ENCODE measurements around the gene C1orf159. TPM values are rescaled to one million over a fixed set of nuclear protein-coding genes. Genes with fewer than 3 reads are reported as not detected.

The C1orf159 gene
- total RNA-seq, 2 experiments from 2014 or later, result 11.1 to 11.3 TPM

DNA sequence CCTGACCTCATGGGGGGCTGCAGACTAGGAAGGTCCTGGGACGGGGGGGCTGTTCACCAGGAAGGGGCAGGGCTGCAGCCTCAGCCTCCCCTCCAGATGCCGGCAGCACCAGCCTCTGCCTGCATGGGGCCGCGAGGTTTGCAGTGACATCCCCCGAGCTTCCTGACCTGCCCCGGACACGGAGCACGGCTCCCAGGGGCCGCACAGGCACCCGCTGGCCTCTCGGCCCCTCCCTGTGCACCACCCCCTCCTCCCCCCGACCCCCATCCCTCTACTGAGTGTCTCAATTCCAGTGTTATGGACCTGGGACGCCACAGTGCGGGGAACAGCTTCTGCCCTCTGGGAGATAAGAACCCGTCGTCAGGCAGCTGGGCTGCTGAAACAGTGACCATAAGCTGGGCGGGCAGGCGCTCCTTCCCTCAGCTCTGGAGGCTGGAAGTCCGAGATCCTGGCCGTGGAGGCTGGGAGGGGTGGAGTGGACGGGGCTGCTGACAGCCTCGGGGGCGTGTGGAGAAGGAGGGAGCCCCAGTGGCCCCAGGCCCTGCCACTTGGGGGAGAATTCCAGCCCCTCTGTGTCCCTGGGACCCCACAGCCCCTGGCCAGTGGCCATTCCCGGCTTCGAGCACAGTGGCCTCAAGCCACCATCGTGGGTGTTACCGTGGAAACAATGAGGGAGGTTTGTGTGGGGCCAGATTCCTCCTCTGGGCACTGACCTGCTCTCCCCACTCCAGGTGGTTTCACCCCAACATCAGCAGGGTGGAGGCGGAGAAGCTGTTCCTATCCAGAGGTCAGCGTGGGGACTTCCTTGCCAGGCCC lies 53.3 kb downstream of the C1orf159 start:
- Mint-ChIP-seq H3K4me3 (no peak overlapping the region), H3K9me3 (no peaks in the 10 kb centered on the region), H3K4me1 (ENCODE audit: low read depth) (peaks cover 4% of the 10 kb centered on the region), H3K27ac (no peak overlapping the region), H3K36me3 (ENCODE audit: low read depth) (no peaks in the 10 kb centered on the region), H3K27me3 (peaks cover 38% of the 10 kb centered on the region)
- Histone ChIP-seq H3K27ac (ENCODE audit: low read depth in 1 of 2, low read length in 2 of 2) (no peak overlapping the region), H3K36me3 (ENCODE audit: insufficient read depth, low read length) (no peaks in the 10 kb centered on the region), H3K9me3 (ENCODE audit: control insufficient read depth in 1 of 2, insufficient read depth in 1 of 2, low read length in 2 of 2) (peaks cover 0 to 47% of the 10 kb centered on the region in 2 experiments), H3K4me1 (ENCODE audit: insufficient read depth, low read length) (peaks cover 41% of the 10 kb centered on the region), H3K4me3 (ENCODE audit: low read length) (no peak overlapping the region), H3K27me3 (ENCODE audit: control insufficient read depth in 1 of 2, insufficient read depth in 2 of 2, low read length in 2 of 2) (peaks cover 47 to 52% of the 10 kb centered on the region in 2 experiments)
- ATAC-seq (ENCODE audit: poor library complexity) (no peak), DNase-seq (no peak)
- ChIA-PET CTCF (interaction anchor here (0.8 kb wide), 1 partner anchor 78 kb away, joined by 3 read pairs; no protein-coding TSS in a partner anchor), POLR2A (no interaction called here)
- intact Hi-C loops (cut with DNase I, micrococcal nuclease), result loop anchor here (1.0 to 10.0 kb wide), 3 partner anchors 30 to 158 kb away; no protein-coding TSS in a partner anchor
- TF ChIP-seq, protein P1, sequence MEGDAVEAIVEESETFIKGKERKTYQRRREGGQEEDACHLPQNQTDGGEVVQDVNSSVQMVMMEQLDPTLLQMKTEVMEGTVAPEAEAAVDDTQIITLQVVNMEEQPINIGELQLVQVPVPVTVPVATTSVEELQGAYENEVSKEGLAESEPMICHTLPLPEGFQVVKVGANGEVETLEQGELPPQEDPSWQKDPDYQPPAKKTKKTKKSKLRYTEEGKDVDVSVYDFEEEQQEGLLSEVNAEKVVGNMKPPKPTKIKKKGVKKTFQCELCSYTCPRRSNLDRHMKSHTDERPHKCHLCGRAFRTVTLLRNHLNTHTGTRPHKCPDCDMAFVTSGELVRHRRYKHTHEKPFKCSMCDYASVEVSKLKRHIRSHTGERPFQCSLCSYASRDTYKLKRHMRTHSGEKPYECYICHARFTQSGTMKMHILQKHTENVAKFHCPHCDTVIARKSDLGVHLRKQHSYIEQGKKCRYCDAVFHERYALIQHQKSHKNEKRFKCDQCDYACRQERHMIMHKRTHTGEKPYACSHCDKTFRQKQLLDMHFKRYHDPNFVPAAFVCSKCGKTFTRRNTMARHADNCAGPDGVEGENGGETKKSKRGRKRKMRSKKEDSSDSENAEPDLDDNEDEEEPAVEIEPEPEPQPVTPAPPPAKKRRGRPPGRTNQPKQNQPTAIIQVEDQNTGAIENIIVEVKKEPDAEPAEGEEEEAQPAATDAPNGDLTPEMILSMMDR (IDR thresholded peaks at IDR 0.05), result no peak

DNA sequence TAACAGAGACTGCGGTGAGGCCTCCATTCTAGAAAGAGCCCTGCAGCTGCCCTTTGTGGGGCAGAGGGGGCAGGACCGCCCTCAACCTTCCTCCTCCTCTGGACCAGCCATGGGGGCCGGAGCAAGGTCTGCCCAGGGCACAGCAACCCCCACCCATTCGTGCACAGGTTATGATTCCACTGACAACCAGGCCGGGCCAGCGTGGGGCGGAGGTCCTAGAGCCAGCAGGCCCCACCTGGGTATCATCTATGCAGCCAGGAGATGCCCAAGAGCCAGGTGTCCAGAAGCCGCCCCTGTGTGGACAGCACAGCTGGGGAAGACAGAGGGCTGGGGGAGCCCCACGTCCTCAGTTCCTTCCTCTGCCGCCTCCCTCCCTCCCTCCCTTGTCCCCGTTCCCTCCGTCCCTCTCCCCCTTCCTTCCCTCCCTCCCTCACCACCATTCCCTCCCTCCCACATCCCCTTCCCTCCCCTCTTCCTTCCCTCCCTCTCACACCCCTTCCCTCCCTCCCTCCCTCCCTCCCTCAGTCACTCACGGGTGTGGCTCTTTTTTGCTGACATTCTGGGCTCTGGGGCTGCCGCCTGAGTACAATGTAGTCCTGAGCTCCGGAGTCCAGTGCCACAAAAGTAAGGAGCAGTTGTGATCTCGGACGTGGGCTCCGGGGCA lies 54.1 kb downstream of the C1orf159 start:
- Histone ChIP-seq H3K4me3 (ENCODE audit: low read length) (no peak overlapping the region), H3K9me3 (ENCODE audit: control insufficient read depth in 1 of 2, insufficient read depth in 1 of 2, low read length in 2 of 2) (peaks cover 0 to 44% of the 10 kb centered on the region in 2 experiments), H3K4me1 (ENCODE audit: insufficient read depth, low read length) (peaks cover 41% of the 10 kb centered on the region), H3K27me3 (ENCODE audit: control insufficient read depth in 1 of 2, insufficient read depth in 2 of 2, low read length in 2 of 2) (peaks cover 47 to 52% of the 10 kb centered on the region in 2 experiments), H3K27ac (ENCODE audit: low read depth in 1 of 2, low read length in 2 of 2) (no peak overlapping the region), H3K36me3 (ENCODE audit: insufficient read depth, low read length) (no peaks in the 10 kb centered on the region)
- H3K4me1 Mint-ChIP-seq (ENCODE audit: low read depth), result peaks cover 4% of the 10 kb centered on the region
- TF ChIP-seq, protein P1 (IDR thresholded peaks at IDR 0.05), result no peak
- ATAC-seq (ENCODE audit: poor library complexity) (no peak), DNase-seq (no peak)
- H3K27me3 Mint-ChIP-seq, result peaks cover 40% of the 10 kb centered on the region
- H3K9me3 Mint-ChIP-seq, result no peaks in the 10 kb centered on the region
- no peaks in the 10 kb centered on the region for H3K36me3 Mint-ChIP-seq (ENCODE audit: low read depth)
- H3K27ac Mint-ChIP-seq, result no peak overlapping the region
- ChIA-PET CTCF (no interaction called here), POLR2A (no interaction called here)
- intact Hi-C loops (cut with DNase I, micrococcal nuclease), result loop anchor here in 1 of 2 experiments (10.0 kb wide), 1 partner anchor 157 kb away; no protein-coding TSS in a partner anchor
- no peak overlapping the region for H3K4me3 Mint-ChIP-seq

DNA sequence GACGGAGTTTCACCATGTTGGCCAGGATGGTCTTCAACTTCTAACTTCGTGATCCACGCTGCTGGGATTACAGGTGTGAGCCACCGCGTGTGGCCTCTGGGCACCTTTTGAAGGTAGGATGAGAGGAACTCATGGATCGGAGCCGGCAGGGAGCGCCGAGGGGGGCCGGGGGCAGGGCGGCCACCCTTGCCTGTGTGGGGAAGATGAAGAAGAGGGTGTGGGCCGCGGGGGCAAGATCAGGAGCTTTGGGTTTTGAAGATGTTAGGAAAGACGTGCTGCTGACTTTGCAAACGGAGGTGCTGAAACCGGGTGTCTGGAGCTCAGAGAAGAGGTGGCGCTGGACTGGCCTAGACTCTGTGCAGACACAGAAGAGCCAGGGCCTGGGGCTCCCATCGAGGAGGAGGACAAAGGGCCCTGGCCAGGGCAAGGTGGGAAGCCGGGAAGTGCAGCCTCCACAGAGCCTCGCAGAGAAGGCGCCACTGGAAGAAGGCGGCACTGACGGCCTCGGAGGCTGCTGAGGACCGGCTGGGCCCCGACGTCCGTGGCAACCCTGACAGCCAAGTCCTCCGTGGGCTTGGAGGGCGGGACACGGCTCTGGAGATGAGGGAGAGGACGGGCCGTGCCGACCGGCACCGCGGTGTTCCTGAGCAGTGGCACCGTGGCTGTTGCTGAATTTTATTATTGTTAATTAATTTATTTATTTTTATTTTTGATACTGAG lies 55.4 kb downstream of the C1orf159 start:
- ChIA-PET CTCF (no interaction called here), POLR2A (interaction anchor here (1.6 kb wide), 1 partner anchor 47 kb away, joined by 5 read pairs; the partner anchor contains the start of gene ISG15)
- no peak for ATAC-seq (ENCODE audit: poor library complexity)
- TF ChIP-seq, protein P1 (IDR thresholded peaks at IDR 0.05), result no peak
- Mint-ChIP-seq H3K27me3 (peaks cover 40% of the 10 kb centered on the region), H3K27ac (no peak overlapping the region), H3K4me1 (ENCODE audit: low read depth) (peaks cover 4% of the 10 kb centered on the region), H3K9me3 (no peaks in the 10 kb centered on the region), H3K4me3 (peak overlapping the region; percentile 45), H3K36me3 (ENCODE audit: low read depth) (no peaks in the 10 kb centered on the region)
- Histone ChIP-seq H3K9me3 (ENCODE audit: control insufficient read depth in 1 of 2, insufficient read depth in 1 of 2, low read length in 2 of 2) (peaks cover 0 to 44% of the 10 kb centered on the region in 2 experiments), H3K27ac (ENCODE audit: low read depth in 1 of 2, low read length in 2 of 2) (no peak overlapping the region), H3K27me3 (ENCODE audit: control insufficient read depth in 1 of 2, insufficient read depth in 2 of 2, low read length in 2 of 2) (peaks cover 47 to 52% of the 10 kb centered on the region in 2 experiments), H3K4me1 (ENCODE audit: insufficient read depth, low read length) (peaks cover 41% of the 10 kb centered on the region), H3K36me3 (ENCODE audit: insufficient read depth, low read length) (no peaks in the 10 kb centered on the region), H3K4me3 (ENCODE audit: low read length) (no peak overlapping the region)
- no peak for DNase-seq
- intact Hi-C loops (cut with DNase I, micrococcal nuclease), result loop anchor here in 1 of 2 experiments (10.0 kb wide), 1 partner anchor 156 kb away; no protein-coding TSS in a partner anchor
